ENCODE data around the gene C19orf53.

DNA sequence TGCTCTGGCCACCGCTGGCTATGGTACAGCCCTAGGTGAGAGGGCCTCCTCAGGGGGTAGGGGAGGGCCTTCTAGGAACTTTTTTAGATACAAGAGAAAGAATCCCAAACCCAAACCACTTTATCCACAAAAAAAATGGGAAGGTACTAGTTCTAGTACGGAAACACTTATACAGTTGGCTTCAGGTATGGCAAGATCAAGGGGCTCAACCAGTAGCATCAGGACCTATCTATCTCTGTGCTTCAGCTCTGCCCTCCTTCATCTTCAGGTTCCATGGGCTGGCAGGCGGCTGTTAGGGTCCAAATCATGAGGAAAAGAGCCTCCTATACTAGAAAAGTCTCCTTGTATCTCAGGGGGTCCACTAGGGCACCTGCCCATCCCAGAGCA is 8.2 kb upstream of the C19orf53 start:
- TF ChIP-seq, protein P1, sequence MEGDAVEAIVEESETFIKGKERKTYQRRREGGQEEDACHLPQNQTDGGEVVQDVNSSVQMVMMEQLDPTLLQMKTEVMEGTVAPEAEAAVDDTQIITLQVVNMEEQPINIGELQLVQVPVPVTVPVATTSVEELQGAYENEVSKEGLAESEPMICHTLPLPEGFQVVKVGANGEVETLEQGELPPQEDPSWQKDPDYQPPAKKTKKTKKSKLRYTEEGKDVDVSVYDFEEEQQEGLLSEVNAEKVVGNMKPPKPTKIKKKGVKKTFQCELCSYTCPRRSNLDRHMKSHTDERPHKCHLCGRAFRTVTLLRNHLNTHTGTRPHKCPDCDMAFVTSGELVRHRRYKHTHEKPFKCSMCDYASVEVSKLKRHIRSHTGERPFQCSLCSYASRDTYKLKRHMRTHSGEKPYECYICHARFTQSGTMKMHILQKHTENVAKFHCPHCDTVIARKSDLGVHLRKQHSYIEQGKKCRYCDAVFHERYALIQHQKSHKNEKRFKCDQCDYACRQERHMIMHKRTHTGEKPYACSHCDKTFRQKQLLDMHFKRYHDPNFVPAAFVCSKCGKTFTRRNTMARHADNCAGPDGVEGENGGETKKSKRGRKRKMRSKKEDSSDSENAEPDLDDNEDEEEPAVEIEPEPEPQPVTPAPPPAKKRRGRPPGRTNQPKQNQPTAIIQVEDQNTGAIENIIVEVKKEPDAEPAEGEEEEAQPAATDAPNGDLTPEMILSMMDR (conservative IDR thresholded peaks at IDR 0.05 in 1 of 2, IDR thresholded peaks at IDR 0.05 in 1 of 2; ENCODE audit: low read depth in 1 of 2, low read length in 2 of 2): no peak
- TF ChIP-seq EZH2 (IDR thresholded peaks at IDR 0.05; ENCODE audit: low read length, missing control alignments): no peak

Data from fibroblast of lung (primary cell).